ENCODE data around the gene HS3ST5.

DNA sequence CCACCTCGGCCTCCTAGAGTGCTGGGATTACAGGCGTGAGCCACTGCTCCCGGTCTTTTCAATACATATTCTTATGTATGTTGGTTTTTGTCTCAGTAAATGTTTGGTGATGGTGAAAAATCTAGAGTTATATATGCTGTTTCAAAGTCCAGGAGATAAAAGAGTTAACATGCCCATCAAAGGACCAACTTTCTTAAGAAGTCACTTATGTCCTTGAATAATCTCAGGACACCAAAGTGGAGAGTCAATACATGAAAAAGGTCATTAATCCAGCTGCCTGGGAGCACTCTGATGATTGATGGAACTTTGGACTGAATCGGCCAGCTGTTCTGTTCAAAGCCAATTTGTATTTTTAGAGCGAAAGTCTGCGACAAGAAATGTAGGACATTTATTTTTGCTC, 312.1 kb downstream of the HS3ST5 start:
- TF ChIP-seq, protein P1, sequence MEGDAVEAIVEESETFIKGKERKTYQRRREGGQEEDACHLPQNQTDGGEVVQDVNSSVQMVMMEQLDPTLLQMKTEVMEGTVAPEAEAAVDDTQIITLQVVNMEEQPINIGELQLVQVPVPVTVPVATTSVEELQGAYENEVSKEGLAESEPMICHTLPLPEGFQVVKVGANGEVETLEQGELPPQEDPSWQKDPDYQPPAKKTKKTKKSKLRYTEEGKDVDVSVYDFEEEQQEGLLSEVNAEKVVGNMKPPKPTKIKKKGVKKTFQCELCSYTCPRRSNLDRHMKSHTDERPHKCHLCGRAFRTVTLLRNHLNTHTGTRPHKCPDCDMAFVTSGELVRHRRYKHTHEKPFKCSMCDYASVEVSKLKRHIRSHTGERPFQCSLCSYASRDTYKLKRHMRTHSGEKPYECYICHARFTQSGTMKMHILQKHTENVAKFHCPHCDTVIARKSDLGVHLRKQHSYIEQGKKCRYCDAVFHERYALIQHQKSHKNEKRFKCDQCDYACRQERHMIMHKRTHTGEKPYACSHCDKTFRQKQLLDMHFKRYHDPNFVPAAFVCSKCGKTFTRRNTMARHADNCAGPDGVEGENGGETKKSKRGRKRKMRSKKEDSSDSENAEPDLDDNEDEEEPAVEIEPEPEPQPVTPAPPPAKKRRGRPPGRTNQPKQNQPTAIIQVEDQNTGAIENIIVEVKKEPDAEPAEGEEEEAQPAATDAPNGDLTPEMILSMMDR (IDR thresholded peaks at IDR 0.05): no peak
- TF ChIP-seq EP300 (IDR thresholded peaks at IDR 0.05): no peak

Measured in ovary (tissue), 3 donors.